ENCODE measurements around the gene PDLIM5. TPM values are rescaled to one million over a fixed set of nuclear protein-coding genes. Genes with fewer than 3 reads are reported as not detected.

The PDLIM5 gene
- total and polyA plus RNA-seq, 2 of the 8 experiments (the other 6 are each of a cell fraction or from before 2014, with no cell fraction given), result 37.3 to 62.1 TPM

GRCh38 chr4:94436512-94436911 is 15.2 kb upstream of the PDLIM5 start:
- no peak overlapping the region for H2AFZ ChIP-seq (ENCODE audit: low read length)
- no peak overlapping the region for H4K8ac ChIP-seq (ENCODE audit: extremely low read depth, insufficient read depth, low read length)
- no peaks in the 10 kb centered on the region for H3K79me1 ChIP-seq (ENCODE audit: low read depth, low read length)
- no peak overlapping the region for H3K4me2 ChIP-seq (ENCODE audit: insufficient read depth in 1 of 2, low read depth in 2 of 2, low read length in 2 of 2)
- H2BK15ac ChIP-seq (ENCODE audit: low read length), result no peak overlapping the region
- H3K18ac ChIP-seq (ENCODE audit: extremely low read depth, low read length), result no peak overlapping the region
- no peaks in the 10 kb centered on the region for H3K36me3 ChIP-seq (ENCODE audit: control insufficient read depth in 2 of 4, insufficient read depth in 4 of 4, low read length in 3 of 4)
- no peaks in the 10 kb centered on the region for H3K4me1 ChIP-seq (replicated peaks in 1 of 4; ENCODE audit: control insufficient read depth in 3 of 4, insufficient read depth in 4 of 4, low read length in 3 of 4)
- H2BK12ac ChIP-seq (ENCODE audit: low read depth, low read length), result no peak overlapping the region
- H2BK120ac ChIP-seq (replicated peaks; ENCODE audit: low read depth, low read length), result no peak overlapping the region
- H3K4me3 ChIP-seq (ENCODE audit: extremely low read depth in 1 of 4, insufficient read depth in 2 of 4, low read depth in 3 of 4, low read length in 4 of 4), result no peak overlapping the region
- no peaks in the 10 kb centered on the region for H3K79me2 ChIP-seq (ENCODE audit: control insufficient read depth in 1 of 2, insufficient read depth in 2 of 2, low read length in 2 of 2)
- no peaks in the 10 kb centered on the region for H4K20me1 ChIP-seq (replicated peaks in 1 of 2; ENCODE audit: control insufficient read depth in 1 of 2, insufficient read depth in 2 of 2, low read length in 2 of 2)
- no peak overlapping the region for H3K23ac ChIP-seq (ENCODE audit: insufficient read length)
- H2BK20ac ChIP-seq (ENCODE audit: low read length), result no peak overlapping the region
- no peaks in the 10 kb centered on the region for H3K9me3 ChIP-seq (ENCODE audit: insufficient read depth in 2 of 2, low read depth in 1 of 2, low read length in 1 of 2)
- POLR2A ChIA-PET (ENCODE audit: partially characterized antibody), result no interaction called here
- DNase-seq (ENCODE audit: low read depth in 1 of 2, low spot score in 2 of 2) (no peak), FAIRE-seq (no peak)
- CTCF ChIA-PET (ENCODE audit: partially characterized antibody), result interaction anchor here (1.4 kb wide), 1 partner anchor 29 kb away, joined by 6 read pairs; no protein-coding TSS in a partner anchor
- no peak overlapping the region for H3K9ac ChIP-seq (replicated peaks in 1 of 4; ENCODE audit: extremely low read depth in 1 of 4, low read depth in 3 of 4, low read length in 3 of 4)
- H2AK5ac ChIP-seq (ENCODE audit: low read depth, low read length), result no peak overlapping the region
- H3K27ac ChIP-seq (ENCODE audit: low read depth, low read length), result no peak overlapping the region
- no peak overlapping the region for H3K4ac ChIP-seq (replicated peaks; ENCODE audit: insufficient read length, low read depth, low read length)
- no peak overlapping the region for H2BK5ac ChIP-seq (ENCODE audit: low read depth, low read length)
- no peak overlapping the region for H4K5ac ChIP-seq (ENCODE audit: insufficient read length, low read depth, low read length)
- no peaks in the 10 kb centered on the region for H3K27me3 ChIP-seq (replicated peaks in 1 of 4; ENCODE audit: control insufficient read depth in 3 of 4, extremely low read depth in 1 of 4, insufficient read depth in 3 of 4, low read length in 3 of 4)
- no peaks in the 10 kb centered on the region for H3K23me2 ChIP-seq (ENCODE audit: low read depth, low read length)
- H4K91ac ChIP-seq (replicated peaks; ENCODE audit: insufficient read length, low read length), result no peak overlapping the region
- 95% methylated on average over 1 of the region's 1 CpG; no CpG with 5 or more reads in 1 of the 2 experiments for WGBS, 2 experiments (ENCODE audit: extremely low coverage in 1 of 2, insufficient coverage in 1 of 2, insufficient read length in 1 of 2, insufficient replicate concordance in 2 of 2, low coverage in 1 of 2, low lambda C conversion rate in 2 of 2, missing lambda C conversion rate in 1 of 2)
- no peak overlapping the region for H3K56ac ChIP-seq (replicated peaks; ENCODE audit: insufficient read length, low read depth, low read length)
- no peak overlapping the region for H3K14ac ChIP-seq (ENCODE audit: insufficient read length)
- TF ChIP-seq ZNF274 (IDR thresholded peaks at IDR 0.05; ENCODE audit: borderline replicate concordance, extremely low read depth, low read length), result no peak
- TF ChIP-seq EZH2 (IDR thresholded peaks at IDR 0.05; ENCODE audit: low read depth, low read length, severe bottlenecking), result no peak
- TF ChIP-seq PHF8 (conservative IDR thresholded peaks at IDR 0.05; ENCODE audit: low read depth, low read length), result no peak
- no peak for TF ChIP-seq POLR2A (IDR thresholded peaks at IDR 0.05; ENCODE audit: control extremely low read depth in 1 of 2, low read depth in 2 of 2, low read length in 2 of 2)
- TF ChIP-seq ATF3 (IDR thresholded peaks at IDR 0.05; ENCODE audit: insufficient read depth, low read depth, low read length), result no peak
- no peak for TF ChIP-seq NRF1 (IDR thresholded peaks at IDR 0.05; ENCODE audit: low read depth, low read length)
- no peak for TF ChIP-seq BRCA1 (IDR thresholded peaks at IDR 0.05; ENCODE audit: low read depth, low read length)
- no peak for TF ChIP-seq NANOG (IDR thresholded peaks at IDR 0.05; ENCODE audit: insufficient read depth, low read depth, low read length, poor library complexity, severe bottlenecking)
- TF ChIP-seq SP1 (IDR thresholded peaks at IDR 0.05; ENCODE audit: low read depth, low read length), result no peak
- TF ChIP-seq TBP (IDR thresholded peaks at IDR 0.05; ENCODE audit: low read depth, low read length), result no peak
- TF ChIP-seq RNF2 (IDR thresholded peaks at IDR 0.05; ENCODE audit: borderline replicate concordance, low read depth, low read length, missing control alignments, poor library complexity, severe bottlenecking), result no peak
- TF ChIP-seq SUZ12 (IDR thresholded peaks at IDR 0.05; ENCODE audit: low read length), result no peak
- TF ChIP-seq POU5F1 (IDR thresholded peaks at IDR 0.05; ENCODE audit: low read depth, low read length), result no peak
- TF ChIP-seq POLR2AphosphoS5 (IDR thresholded peaks at IDR 0.05; ENCODE audit: low read depth, low read length), result no peak

All from H1 (cell line).